Medulla oblongata (tissue), 1 donor: ENCODE results near the gene F11.
"Not testable (repeated sequence)": the region's sequence is repeated elsewhere in the genome, so short reads cannot be mapped to it uniquely, and the experiment has no call there.

Experiments
- DNase-seq: peaks from one replicate; pipeline ENCODE4 v3.0.0-alpha.2; 2015; ENCODE audit errors: extremely low spot score

The F11 gene

DNA sequence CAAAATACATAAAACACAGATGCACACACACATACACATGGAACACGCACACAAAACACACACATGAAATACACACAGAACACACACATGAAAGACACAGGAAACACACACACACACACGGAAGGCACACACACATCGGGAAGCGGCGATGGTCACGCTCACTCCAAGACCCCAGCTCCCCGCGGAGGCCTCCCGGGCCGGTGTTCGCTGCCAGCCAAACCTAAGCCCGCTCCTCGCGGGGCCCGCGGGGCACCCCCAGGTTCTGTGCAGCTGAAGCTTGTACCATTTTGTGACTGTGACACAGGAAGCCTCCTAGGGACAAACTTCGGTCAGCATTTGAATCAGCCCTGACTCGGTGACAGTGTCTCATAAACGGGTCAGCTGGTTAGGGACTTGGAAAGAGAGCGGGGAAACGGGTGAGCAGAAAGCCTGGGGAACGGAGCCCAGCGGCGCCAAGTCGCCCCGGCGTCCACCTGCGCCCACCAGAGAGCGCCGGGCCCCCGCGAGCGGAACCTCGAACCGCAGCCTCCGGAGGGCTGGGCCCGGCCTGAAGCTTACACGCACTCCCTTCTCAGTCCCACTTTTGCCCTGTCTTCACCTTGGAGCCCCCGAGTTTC lies 32.1 kb downstream of the F11 start:
- DNase-seq: no peak

DNA sequence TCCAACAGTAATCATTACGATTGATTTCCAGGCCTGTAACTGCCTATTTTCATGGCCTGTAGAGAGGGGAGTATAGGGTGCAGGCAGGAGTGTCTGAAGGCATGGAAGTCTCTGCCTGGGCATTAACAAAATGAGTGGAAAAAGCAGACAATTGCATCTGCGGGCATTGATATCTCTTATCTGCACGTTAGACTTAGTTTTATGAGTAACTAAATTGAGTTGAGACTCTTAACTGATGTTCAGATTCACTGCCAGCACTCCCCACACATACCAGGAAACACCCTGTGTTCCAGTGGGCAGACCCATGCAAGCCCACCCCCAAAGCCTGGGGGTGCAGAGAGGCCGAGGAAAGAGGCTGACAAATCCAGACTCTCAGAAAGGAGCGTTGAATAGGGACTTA lies 33.3 kb downstream of the F11 start:
- no peak for DNase-seq

DNA sequence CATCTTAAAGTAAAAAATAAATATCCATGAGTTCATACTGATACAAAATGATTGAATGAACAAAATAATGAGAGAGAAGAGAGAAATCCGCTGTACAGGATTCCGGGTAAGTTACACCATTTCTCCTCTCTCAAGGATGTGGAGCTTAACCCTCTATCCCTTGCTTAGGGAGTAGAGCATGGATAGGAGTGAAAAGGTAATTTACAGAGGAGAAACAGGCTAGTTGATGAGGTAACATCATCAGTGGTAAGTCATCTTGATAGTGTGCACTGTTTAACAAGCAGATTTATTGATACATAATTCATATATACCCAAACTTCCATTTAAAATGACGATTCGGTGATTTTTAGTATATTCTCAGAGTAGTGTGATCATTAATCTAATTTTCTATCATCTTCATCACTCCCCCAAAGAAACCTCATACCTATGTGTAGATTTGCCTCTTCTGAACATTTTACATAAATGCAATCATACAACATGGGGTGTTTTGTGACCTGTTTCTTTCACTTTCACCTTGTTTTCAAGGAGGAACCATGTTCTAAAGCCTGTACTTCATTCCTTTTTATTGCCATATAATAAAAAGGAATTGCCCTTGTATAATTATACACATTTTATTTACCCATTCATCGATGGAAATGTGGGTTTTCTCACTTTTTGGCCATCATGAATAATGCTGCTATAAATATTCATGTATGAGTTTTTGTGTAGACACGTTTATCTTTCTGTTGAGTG lies 34.8 kb downstream of the F11 start:
- no peak for DNase-seq

DNA sequence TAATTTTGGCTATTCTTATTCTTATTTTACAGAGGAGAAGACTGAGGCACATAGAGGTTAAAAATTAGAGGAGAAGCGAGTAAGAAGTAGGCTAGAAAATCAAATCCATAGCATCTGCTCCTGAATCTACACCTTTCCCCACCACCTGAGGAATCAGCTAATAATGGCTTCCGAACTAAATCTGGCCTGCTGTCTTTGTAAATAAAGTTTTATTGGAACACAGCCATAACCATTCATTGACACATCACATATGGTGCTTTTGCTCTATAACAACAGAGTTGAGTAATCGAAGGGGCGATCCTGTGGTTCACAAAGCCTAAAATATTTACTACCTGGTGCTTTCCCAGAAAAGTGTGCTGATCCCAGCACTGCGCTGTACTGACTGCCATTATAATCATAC lies 38.2 kb downstream of the F11 start:
- no peak for DNase-seq

DNA sequence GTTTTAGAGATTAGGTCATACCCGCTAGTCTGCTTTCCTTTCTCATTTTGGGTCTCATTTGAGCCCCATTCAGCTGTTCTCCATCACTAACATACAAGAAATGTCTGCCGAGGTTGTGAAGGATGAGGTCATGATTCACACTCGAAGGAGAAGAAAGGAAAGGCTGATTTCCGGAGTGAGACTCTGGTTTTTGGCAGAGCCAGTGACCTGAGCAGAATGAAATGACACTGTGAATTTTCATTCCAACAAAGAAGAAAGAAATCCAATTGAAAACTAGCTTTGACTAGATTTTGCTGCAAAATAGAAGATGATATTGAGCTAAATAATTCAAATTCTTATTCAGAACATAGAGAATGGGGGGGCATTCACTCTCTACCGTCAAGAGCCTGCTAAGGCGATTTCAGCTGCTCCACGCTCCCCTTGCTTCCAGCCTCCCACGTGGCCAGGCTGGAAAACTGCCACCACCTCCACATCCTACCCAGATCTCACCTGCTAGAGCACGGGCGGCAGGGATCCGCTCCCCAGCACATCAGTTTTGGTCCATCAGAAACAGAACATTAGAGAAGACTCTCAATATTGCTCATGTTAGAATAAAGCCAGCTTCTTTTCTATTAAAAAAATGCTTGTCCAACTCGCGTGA lies 39.0 kb downstream of the F11 start:
- DNase-seq: peak; percentile 7

DNA sequence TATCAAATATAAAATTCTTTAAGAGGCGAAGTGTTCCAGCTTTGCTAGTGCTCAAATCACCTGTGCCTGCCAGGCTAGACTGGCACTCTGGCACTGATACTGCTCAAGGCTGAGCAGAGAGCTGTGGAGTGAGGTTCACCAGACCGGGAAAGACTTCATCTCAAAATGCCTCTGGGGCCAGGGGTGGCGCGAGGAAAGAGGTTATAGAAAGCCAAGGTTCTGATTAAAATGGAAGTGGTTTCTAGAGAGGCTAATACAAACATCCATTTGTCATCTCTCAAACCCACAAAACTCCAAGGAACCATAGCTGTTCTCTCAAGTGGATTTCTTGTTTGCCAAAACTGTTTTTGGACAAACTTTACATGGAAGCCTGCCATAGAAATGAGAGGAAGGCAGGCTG lies 41.5 kb downstream of the F11 start:
- DNase-seq: no peak

DNA sequence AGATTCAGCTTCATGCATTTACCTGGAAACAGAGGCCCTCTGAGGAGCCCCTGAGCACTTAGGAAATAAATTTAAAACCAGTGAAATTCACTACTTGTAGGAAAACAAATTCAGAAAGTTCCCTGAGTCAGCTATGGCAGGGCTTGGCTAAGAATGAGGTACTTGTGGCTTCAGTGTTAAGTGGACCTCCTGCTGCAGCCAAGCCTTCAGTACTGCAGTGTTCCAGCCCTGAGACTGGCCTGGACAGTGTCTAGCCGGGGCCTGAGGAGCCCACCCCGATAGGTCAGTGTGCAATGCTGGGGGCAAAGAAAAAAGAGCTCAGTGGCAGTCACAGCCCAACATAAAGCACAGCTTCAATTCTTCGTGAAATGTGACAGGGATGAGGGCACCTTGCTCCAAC lies 41.9 kb downstream of the F11 start:
- no peak for DNase-seq

DNA sequence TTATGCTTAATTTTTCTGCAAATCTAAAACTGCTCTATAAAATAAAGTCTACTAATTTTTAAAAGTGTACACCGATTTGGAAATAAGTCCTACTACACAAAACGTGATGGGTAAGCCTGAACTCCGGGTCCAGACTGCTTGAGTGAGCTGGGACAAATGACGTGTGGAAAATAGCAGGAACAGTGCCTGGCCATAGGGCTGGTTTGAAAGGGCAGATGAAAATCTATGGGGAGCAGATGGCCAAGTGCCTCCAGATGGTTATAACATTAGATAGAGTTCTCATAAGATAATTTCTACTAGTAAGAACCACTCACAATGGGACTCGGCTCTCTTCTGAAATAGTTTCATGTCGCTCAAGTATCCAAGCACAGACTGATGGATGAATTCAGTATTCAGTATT lies 52.5 kb downstream of the F11 start:
- DNase-seq: no peak

DNA sequence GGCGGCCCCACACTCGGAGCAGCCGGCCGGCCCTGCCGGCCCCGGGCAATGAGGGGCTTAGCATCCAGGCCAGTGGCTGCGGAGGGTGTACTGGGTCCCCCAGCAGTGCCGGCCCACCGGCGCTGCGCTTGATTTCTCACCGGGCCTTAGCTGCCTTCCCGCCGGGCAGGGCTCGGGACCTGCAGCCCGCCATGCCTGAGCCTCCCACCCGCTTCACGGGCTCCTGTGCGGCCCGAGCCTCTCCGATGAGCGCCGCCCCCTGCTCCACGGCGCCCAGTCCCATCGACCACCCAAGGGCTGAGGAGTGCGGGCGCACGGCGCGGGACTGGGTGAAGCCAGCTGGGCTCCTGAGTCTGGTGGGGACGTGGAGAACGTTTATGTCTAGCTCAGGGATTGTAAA lies 58.7 kb downstream of the F11 start:
- DNase-seq: not testable (repeated sequence)

DNA sequence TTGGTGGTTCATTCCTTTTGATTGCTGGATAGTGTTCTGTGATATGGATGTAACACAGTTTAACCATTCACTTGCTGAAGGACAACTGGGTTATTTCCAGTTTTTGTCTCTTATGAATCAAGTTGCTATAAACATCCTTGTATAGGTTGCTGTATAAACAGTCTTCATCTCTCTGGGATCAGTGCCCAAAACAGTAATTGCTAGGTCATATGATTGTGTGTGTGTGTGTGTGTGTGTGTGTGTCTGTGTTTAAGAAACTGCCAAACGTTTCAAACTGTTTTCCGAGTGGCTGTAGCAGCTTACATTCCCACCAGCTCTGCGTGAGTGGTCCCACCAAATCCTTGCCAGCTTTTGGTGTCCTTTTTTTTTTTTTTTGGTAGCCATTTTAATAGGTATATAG lies 60.4 kb downstream of the F11 start:
- DNase-seq: no peak

DNA sequence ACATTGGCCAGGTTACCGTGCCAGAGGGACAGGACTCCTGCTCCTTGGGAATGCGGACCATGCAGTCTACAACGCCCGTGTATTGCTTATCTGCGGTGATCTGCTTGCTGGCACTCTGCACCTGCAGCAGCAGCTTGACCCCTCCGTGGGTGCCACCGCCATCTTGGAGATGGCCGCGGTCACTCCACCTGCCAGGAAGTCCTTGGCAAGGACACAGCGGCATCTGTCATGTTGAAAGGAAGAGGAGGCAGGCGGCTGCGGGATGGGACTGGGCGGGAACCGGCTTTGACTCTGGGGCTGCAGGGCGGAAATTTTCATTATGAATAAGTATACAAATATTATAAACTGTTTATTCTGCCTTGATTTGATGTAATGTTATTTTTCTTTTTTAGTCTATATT lies 63.4 kb downstream of the F11 start:
- DNase-seq: no peak

DNA sequence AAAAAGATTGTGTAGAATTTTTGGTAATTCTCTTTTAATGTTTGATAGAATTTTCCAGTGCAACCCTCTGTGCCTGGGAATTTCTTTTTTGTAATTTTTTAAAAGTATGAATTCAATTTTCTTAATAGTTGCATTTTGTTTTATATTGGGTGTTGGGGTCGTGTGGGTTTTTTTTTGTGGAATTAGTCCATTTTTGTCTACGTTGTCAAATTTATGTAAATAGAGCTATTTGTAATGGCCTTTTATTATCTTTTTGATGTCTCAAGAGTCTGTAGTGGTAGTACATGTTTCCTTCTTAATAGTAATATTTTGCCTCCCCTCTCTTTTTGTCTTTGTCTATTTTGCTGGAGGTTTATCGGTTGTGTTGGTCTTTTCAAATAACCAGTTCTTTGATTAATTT lies 64.4 kb downstream of the F11 start:
- DNase-seq: no peak

DNA sequence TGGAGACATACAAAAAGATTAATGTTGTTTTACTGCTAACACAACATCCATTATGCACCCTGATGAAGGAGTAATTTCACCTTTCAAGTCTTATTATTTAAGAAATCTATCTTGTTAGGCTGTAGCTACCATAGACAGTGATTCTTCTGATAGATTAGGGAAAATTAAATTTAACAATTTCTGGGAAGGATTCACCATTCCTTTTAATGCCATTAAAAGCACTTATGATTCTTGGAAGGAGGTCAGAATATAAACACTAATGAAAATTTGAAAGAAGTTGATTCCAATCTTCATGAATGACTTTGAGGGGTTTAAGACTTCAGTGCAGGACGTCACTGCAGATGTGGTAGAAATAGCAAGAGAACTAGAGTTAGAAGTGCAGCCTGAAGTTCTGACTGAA lies 69.8 kb downstream of the F11 start:
- DNase-seq: no peak
